ENCODE data around the gene RASGRP2. TPM values are rescaled to one million over a fixed set of nuclear protein-coding genes. Genes with fewer than 3 reads are reported as not detected.

RASGRP2 gene
- 2.0 TPM in 1 of 2 replicates, not detected in the other for total RNA-seq

GRCh38 chr11:64743591-64744543 is at the start of gene RASGRP2:
RASGRP2 (minus strand) TSS chr11:64744142; CDS start chr11:64742866, 1,276 bp downstream.

GRCh38 chr11:64778473-64779298 is 34.7 kb upstream of the RASGRP2 start, which contains the start of gene SF1:
SF1 (minus strand) TSS chr11:64778542; CDS start chr11:64778392, 150 bp downstream.

GRCh38 chr11:64759722-64760719 is 16.1 kb upstream of the RASGRP2 start, which contains the start of gene PYGM:
PYGM (minus strand) TSS chr11:64759974; CDS start chr11:64759898, 76 bp downstream.

GRCh38 chr11:64723117-64723906 is 20.6 kb downstream of the RASGRP2 start, which contains the start of gene NRXN2:
NRXN2 (minus strand) TSS chr11:64723197; CDS start chr11:64713699, 9,498 bp downstream.

Other genes with a start within 250 kb of the RASGRP2 start
- not detected in 2 replicates for gene SLC22A11, start 188.2 kb downstream of the RASGRP2 start, total RNA-seq
- gene SLC22A12, start 152.9 kb downstream of the RASGRP2 start, total RNA-seq = not detected in 2 replicates
- gene NRXN2, start 20.9 kb downstream of the RASGRP2 start, total RNA-seq = 7.5 and 23.1 TPM in 2 replicates
- 1.7 and 6.8 TPM in 2 replicates for gene PYGM, start 15.8 kb upstream of the RASGRP2 start, total RNA-seq
- 56.4 and 65.0 TPM in 2 replicates for gene SF1, start 34.4 kb upstream of the RASGRP2 start, total RNA-seq
- 6.2 and 11.1 TPM in 2 replicates for gene MAP4K2, start 59.1 kb upstream of the RASGRP2 start, total RNA-seq
- gene MEN1, start 66.4 kb upstream of the RASGRP2 start, total RNA-seq = 9.9 and 14.6 TPM in 2 replicates
- gene CDC42BPG, start 100.5 kb upstream of the RASGRP2 start, total RNA-seq = 0.19 and 1.1 TPM in 2 replicates
- gene EHD1, start 134.5 kb upstream of the RASGRP2 start, total RNA-seq = 75.0 and 126 TPM in 2 replicates
- 10.9 and 19.7 TPM in 2 replicates for gene ATG2A, start 173.1 kb upstream of the RASGRP2 start, total RNA-seq
- 12.7 and 30.4 TPM in 2 replicates for gene PPP2R5B, start 180.5 kb upstream of the RASGRP2 start, total RNA-seq
- gene GPHA2, start 191.8 kb upstream of the RASGRP2 start, total RNA-seq = not detected in 2 replicates
- not detected in 2 replicates for gene MAJIN, start 228.0 kb upstream of the RASGRP2 start, total RNA-seq